GM19452 (cell line): ENCODE measurements around the gene CAMKMT.

Source experiments
- ATAC-seq: cut with Tn5 transposase; IDR thresholded peaks from one replicate; pipeline ENCODE4 v1.9.1; 2021; ENCODE audit not compliant: unreplicated experiment

Gene CAMKMT

DNA sequence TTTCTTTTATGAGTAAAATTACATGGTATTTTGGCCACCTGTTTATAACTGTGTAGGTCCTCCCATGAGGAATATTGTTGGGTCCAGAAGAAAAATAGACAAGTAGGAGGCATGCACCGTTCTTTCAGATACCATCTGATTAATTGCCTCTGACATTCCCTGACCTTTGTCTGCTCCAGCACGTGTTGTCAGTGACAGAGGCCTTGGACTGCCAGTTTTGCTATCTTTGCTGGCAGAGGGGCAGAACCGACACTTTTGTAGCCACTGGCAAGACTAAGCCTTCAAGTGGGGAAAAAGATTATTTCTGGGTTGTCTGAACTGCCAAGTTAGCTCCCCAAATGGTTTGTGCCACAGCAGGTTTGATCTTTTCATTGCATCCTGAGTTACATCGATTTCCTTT lies 276.9 kb downstream of the CAMKMT start:
- ATAC-seq = no peak

DNA sequence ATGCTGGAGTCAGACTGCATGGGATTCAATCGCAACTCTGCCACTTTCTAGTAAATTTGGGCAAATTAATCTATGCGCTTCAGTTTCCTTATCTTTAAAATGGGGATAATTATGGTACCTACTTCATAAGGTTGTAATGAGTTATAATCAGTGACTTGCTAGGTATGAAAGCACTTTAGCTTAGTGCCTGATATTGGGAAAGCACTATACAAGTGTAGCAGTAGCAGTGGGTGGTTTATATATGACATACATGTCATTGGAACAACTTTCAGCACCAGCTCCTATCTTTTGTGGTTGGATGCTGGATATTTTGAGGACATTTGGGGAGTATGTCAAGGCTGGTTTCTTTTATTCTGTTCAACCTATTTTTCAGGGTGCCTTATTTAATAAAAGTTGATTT lies 277.7 kb downstream of the CAMKMT start:
- ATAC-seq = no peak

DNA sequence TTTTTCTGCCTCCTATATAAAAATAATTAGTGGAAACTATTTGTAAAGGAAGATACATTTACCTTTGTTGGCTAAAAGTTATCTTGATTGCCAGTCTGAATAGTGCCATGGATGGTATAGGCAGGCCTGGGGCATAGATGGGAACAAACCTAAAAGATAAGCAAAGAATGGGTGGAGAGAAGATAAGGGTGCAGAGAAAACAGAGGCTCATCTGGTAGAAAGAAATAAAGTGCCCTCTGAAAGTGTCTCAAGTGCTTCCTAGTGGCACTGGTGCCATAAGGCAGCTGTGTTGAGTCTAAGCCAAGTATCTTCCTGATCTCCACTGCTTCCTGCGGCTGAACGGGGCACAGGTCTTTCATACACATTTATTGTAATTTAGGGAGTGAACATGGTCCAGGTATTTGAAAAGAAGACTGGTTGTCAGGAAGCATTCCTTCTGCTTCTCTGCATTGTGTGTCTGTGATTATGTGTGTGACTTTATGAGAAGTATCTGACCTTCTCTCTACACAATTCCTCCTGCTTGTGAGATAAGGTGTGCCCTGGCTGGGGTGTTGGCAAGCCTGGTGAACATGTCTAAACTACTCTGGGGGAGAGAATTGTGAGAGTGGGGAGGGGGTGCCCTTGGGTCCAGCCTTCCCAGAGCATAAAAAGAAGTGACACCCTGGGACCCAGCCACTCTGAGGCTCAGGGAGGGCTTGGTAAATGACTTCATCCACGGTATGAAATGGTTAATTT lies 280.5 kb downstream of the CAMKMT start:
- no peak for ATAC-seq

DNA sequence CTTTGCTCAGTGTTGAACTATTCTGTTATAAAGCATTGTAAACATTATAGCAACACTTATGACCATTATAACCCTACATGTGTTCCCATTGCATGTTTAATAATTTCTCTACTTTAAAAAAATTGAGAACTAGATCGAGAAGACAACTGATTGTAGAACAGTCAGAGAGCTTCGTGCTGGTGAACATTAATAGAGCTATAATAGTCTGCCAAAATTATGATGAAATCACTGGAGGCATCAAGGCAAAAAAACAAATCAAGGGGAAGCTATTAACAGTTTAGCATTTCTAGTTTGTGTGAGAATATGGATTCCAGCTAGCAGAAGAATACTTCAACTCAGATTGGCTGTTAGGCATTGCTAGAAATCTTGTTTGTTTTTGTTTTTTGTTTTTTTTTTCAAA lies 284.2 kb downstream of the CAMKMT start:
- ATAC-seq = no peak

DNA sequence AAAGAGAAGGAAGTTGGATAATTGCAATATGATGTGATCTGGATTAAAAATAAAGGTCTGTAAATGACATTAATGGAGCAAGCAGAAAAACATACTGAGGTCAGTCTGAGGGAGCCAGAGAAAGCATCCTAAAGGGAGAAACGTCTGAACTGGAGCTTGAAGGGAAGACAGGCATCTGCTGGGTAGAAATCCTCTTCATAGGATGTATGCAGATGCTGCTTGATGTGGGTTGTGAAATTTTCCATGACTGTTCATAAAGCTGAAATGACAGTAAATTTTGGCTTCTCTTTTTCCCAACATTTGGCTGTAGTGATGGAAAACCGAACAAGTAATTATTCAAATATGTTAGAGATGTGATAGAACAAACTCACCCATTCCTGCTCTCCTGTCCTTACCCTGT lies 287.6 kb downstream of the CAMKMT start:
- ATAC-seq = no peak

DNA sequence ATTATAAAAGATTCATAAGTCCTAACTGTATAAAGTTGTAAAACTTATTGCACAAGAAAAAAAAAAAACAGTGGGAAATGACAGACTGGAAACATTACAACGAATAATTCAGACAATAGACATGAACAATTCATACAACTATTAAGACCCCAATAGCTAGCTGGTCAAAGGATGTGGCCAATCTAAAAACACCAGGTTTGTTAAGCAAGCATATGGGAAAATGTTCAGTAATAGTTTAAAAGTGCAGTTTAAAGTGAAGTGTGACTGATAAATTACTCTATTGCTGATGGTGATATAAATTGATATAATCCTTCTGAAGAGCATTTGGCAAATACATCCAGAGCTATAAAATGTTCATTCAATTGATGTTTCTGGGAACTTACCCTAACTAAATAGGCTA lies 289.0 kb downstream of the CAMKMT start:
- no peak for ATAC-seq

DNA sequence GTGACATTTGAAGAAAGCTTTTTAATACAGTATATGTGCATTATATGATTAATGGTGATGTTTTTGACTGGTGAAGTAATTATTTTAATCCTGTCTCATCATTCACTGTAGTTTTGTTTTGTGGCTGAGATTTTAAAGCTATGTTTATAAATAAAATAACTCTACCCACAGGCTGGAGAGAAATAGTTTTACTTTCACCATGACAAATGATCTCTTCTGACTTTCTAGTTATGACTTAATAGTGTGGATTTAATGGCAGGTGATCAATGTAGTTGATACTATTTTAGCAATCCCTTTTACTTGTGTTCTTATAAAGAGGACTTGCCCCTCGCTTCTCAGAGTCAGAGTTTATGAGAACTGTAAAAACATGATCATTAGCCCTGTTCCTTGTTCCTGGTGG lies 290.2 kb downstream of the CAMKMT start:
- no peak for ATAC-seq

DNA sequence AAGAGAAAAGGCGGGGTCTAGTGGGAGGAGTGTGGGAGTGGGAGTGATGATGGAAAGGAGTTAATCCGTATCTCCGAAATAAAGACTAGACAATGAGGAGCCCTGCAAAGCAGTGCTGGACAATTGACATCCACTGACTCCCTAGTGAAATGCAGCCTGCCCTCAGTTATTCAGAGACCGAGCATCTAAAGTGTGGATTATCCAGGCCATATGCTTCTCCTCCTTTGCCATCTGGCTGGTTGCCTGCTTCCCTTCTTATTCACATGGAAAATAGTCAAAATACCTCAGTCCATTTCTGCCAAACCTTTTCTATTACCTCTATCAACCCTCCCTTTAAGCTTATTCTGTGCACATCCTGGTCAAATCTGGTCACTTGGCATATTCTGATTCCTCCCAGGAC lies 291.0 kb downstream of the CAMKMT start:
- no peak for ATAC-seq

DNA sequence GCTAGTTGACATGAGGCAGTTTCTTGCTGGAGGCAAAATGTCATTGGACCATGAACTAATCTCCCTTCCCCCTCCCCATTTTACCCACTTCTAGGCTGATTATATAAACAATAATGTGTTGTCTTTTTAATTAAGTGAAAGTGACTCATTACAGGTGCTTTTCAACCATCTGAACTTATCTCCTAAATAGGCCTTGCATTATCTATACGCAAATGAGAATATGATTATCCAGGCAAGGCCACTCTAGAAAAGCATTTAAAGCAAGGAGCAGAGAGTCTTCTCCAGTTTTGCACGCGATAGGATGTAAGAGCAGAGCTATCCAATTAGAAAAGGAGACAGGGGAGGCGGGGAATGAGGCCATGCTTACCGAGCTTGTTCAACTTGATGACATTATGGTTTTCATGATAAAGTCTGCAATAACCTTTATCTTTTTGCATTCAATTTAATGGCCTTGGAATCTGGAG lies 293.7 kb downstream of the CAMKMT start:
- ATAC-seq = no peak

DNA sequence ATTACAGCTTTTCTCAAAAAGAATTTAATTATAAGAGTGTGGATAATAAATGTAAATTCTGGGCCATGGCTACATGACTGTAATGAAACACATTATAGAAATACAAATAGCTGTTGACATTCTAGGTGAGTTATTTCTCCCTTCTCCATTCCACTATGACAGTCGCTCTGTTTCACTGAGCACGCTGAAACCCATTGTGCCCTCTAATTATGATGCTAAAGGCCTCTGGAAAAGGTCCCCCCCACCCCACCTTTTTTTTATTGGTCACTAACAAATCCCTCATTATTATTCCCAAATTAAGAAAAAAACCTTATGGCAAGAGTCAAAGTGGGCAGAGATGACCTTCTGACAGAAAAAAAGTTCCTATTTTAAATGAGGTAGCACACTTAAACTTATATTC lies 294.7 kb downstream of the CAMKMT start:
- no peak for ATAC-seq

DNA sequence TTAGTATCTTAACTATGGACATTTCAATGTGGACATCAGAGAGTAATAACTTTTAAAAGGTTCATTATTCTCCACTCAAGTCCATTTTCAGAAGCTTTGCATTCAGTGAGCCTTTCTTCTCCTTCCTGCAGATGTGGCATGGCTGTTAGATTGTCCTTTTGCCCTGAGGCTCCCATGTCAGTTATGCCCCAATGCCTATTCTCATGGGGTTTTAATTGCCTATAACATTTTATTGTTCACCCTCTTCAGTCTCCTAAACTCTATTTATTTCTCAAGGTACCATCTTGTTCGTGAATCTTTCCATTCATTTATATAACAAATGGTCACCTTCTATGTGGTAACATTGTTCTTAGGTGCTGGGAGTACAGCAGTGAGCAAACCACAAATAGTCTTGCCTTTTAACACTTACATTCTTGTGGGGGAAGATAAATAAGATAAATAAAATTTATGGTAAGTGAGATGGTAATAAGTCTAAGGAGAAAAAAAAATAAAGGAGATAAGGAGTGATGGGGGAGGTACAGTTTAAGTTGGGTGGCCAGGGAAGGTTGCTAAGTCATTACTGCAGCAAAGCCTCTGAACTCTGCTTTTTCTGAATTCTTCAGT lies 301.8 kb downstream of the CAMKMT start:
- ATAC-seq = no peak

DNA sequence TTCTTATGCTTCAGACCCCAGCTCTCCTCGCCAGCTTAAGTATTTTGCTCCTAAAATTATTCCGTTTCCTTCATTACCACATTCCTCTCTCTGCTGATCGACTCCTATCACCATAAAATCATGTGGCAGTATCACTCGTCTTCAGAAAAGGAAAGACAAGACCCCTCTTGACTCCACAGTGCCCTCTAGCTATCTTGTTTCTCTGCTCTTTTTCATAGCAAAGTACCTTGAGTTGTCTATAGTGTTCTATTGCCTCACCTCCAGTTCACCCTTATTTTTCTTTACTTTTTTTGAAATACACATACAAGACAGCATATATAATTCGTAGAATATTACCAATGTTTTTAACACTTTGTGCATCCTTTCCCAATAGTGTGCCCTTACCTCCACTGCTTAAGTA lies 306.6 kb downstream of the CAMKMT start:
- ATAC-seq = no peak

DNA sequence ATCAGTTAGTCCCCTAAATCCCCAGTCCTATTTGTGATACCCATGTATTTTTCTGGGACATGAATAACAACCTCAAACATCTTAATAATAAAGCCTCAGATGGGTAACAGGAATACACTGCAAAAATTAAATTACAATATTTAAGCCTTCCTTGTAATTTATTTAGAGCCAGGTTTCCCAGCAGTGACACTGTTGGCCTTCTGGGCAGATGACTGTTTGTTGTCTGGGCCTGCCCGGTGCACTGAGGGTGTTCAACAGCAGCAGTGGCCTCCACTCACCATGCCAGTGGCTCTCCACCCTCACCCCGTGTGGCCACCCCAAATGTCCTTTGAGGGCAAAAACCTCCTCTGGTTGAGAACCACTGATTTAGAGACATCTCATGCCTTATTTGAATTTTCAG lies 309.5 kb downstream of the CAMKMT start:
- no peak for ATAC-seq

DNA sequence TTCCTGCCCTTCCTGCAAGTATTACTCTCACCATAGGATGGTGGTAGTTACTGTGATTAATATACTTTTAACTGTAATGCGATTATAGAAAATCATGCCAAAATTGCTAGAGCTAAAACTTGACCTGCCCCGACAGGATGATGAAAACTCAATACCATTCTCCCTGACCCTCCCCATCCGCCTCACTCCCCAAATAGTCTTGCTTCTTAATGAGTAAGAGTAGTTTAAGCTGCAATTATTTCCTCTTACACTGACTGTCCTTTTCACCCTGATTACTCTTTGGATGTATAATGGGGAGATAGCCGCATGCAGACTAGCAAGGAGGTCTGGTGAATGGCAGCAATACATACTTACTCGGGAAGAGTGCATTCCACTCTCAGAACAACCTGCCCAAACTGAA lies 310.2 kb downstream of the CAMKMT start:
- no peak for ATAC-seq

DNA sequence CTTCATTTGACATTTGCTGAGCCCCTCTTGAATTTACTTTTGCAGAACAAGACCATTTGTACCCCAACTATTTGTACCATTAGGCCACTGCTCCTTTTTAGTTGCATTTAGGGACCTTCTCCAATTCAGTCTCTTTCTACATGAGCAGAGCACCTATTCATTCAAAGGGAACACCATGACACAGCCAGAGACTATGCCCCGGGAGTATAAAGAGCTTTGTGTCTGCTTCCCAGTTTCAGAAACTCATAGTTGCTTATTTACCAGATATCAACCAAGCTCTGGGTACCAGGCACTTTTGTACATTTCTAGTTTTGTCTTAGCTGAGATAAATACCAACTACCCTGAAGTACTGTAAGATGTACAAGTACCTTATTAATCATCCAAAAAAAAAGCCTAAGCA lies 310.7 kb downstream of the CAMKMT start:
- ATAC-seq = no peak

DNA sequence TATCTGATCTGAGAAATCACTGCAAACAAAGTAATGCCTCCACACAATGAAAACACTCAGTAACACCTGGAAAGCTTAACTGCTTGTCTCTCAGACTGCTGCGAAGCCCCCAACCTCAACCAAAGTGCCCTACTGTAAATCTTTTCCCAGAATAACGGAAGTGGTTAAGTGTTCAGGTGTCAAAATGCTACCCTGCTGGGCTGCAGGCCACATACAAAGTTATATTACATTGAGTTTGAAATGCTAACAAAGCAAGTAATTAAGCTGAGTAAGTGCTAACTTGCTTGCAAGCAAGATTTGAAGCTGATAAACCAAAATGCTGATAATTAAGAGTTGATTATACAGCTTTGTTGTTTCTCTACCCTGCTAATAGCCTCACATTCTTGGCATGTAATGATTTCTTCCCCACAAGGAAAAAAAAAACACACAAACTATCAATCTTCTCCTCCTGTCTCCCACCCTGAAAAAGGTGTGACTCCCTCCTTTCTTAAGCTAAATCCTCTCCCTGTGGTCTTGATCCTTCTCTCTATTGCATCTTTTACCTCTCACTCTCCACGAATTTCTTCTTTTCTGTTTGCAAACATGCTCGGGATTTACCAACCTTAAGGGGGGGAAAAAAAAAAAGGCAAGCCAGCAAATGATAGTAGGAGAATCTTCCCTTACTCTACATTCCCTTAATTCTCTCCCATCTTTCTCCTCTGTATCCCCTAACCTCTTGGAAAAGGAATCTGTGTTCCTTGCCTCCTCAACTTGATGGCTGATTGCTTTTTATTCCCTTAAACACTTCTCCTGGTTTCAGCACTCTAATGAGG lies 312.9 kb downstream of the CAMKMT start:
- no peak for ATAC-seq

DNA sequence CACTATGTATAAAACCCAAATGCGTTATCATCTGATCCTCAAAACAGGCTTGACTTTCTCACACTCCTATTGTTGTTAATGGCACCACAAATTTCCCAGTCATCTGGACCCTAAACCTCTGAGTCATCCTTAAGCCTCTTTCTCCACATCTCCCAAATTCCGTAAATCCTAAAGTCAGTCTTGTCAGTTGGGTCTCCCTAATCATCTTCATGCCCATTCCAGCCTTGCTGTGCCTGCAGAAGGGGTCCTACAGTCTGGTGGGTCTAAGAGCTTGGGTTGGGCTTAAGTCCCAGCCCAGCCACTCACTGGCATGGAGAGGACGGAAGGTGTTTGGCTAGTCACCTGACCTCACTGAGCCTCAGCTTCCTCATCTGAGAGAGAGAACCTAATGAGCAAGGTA lies 314.6 kb downstream of the CAMKMT start:
- ATAC-seq = no peak

DNA sequence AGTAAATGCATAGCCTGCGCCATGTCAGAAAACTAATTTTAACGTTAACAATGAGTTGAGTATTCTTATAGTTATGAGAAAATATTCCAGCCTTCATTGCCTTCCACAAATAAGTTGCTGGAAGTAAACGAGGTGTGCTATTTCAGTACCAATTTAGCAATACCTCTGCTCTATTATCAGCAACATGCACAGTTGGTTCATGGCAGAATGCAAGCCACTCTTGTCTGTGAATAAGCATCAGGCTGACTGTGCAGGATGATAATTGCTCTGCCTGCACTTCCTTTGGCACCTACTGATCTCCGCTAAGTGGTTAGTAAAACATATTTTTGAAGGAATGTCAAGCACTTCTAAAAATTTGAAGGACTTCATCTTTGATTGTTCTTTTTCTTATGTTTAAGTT lies 317.8 kb downstream of the CAMKMT start:
- ATAC-seq = no peak

DNA sequence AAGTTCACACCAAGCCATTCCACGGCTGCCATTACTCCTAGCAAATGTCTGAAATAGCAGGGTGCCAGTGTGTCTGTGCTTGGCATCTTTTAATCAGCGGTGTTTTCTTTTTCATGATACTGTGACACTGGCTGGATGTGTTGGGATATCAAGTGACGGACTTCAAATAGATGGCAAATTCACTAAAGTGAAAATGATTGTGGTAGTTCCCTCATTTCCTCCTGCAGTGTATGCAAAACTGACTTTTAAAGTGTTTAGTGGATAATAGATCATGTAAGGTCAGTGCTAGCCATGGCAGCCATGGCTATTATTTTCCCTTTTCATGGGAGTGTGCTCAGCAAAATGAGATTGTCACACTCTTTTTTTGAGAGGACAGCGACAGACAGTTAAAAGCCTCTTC lies 318.2 kb downstream of the CAMKMT start:
- no peak for ATAC-seq

DNA sequence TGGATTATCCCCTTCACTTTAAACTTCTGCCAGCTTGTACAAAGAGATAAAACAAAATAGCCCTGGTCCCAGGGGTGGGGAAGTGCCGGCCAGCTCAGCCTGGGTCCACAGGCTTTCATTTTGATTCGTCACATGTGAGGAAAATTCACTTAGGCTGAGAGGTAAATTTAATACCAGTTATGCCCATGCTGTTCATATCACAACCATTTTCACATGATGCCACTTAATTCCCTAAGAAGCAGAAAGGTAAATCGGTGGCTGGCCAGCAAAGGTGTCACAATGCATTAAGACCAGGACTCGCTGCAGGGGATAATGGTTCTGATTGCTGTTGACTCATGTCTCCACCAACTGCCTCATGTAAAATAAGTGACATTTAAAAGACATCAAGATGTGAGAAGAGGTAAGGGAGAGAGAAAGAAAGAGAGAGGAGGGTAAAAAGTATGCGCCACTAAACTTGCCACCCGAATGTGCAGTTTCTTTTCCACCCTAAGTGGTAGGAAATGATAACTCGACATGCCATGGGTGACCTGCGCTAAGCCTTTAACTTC lies 318.8 kb downstream of the CAMKMT start:
- ATAC-seq = no peak

DNA sequence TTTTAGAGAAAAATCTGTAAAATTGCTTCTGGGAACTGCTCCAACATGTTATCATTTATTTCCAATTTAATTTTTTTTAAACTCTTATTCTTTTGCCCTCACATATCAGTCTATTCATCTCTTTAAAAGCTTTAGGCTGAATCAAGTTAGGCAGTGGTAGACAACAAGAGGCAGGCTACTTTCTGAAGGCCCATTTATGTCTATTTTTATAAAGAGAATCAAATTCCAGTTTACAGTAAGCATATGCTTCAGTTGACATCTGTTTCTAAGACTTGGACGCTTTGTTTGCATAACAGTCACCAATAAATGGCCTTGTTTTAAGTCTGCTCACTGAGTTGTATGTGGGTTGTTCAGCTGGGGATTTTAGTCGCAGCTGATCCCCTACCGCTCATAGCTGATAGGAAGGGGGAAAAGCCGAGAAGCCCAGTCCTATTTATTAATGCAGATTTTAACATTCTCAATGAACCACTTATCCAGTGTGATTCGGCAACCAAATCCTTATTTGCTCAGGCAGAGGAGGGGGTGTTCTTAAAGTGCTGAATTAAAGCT lies 319.3 kb downstream of the CAMKMT start:
- ATAC-seq = no peak

DNA sequence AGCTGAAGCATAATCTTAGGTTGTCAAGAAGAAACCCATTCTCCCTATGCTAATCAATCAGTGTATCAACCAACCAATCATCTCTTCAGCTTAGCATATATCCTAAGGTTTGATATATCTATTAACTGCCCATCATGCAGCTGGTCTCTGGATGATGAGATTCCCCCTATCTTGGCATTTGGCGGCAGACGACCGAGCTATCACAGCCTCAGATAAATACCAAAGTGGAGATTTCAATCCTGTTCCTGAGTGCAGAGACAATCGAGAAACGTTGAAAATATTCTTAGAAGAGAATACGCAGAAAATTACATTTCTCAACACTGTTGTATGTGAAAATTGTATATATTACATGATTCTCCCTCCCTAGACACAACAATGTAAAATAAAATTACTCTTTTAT lies 320.7 kb downstream of the CAMKMT start:
- no peak for ATAC-seq
